Hepatocyte (in vitro differentiated cells): ENCODE results near the gene ADAMTS5. TPM values are rescaled to one million over a fixed set of nuclear protein-coding genes. Genes with fewer than 3 reads are reported as not detected.

Experiments
- DNase-seq: peaks from one replicate; pipeline ENCODE4 v3.0.0-alpha.2; 2016; ENCODE audit warnings: low spot score
- H2AFZ ChIP-seq: fragments of 200-600 bp; sonication (generic); 2 replicates; pipeline ENCODE4 v1.6.0; 2016; ENCODE audit warnings: antibody characterized with exemption, mild to moderate bottlenecking
- H3K27ac ChIP-seq: fragments of 200-600 bp; sonication (generic); 2 replicates; pipeline ENCODE4 v1.5.1; 2016; ENCODE audit warnings: mild to moderate bottlenecking
- H3K27me3 ChIP-seq: fragments of 200-600 bp; sonication (generic); 2 replicates; pipeline ENCODE4 v1.6.1; 2016
- H3K36me3 ChIP-seq: fragments of 200-600 bp; sonication (generic); replicated peaks from 2 replicates; pipeline ENCODE4 v1.5.1; 2016; ENCODE audit warnings: low read depth; ENCODE audit not compliant: insufficient read depth
- H3K4me1 ChIP-seq: fragments of 200-600 bp; sonication (generic); 2 replicates; pipeline ENCODE4 v1.5.1; 2016; ENCODE audit warnings: mild to moderate bottlenecking, moderate library complexity; ENCODE audit not compliant: insufficient read depth
- H3K4me2 ChIP-seq: fragments of 200-600 bp; sonication (generic); 2 replicates; pipeline ENCODE4 v1.6.0; 2016
- H3K4me3 ChIP-seq: fragments of 200-600 bp; sonication (generic); 2 replicates; pipeline ENCODE4 v1.5.1; 2016; ENCODE audit warnings: mild to moderate bottlenecking
- H3K79me2 ChIP-seq: fragments of 200-600 bp; sonication (generic); 2 replicates; pipeline ENCODE4 v1.6.0; 2017; ENCODE audit warnings: mild to moderate bottlenecking
- H3K9me2 ChIP-seq: fragments of 200-600 bp; sonication (generic); replicated peaks from 2 replicates; pipeline ENCODE4 v1.6.0; 2017; ENCODE audit warnings: mild to moderate bottlenecking; ENCODE audit not compliant: insufficient read depth
- H3K9me3 ChIP-seq: fragments of 200-600 bp; sonication (generic); 2 replicates; pipeline ENCODE4 v1.5.1; 2016; ENCODE audit warnings: low read depth, mild to moderate bottlenecking
- H4K20me1 ChIP-seq: fragments of 200-600 bp; sonication (generic); 2 replicates; pipeline ENCODE4 v1.6.0; 2016; ENCODE audit warnings: mild to moderate bottlenecking; ENCODE audit not compliant: insufficient read depth, poor library complexity, severe bottlenecking
- CTCF ChIP-seq: fragments of 200-600 bp; sonication (generic); IDR thresholded peaks from 2 replicates; pipeline ENCODE4 v1.5.1; 2016; ENCODE audit warnings: antibody characterized with exemption, mild to moderate bottlenecking; ENCODE audit not compliant: poor library complexity
- EZH2 ChIP-seq: fragments of 200-600 bp; sonication (generic); IDR thresholded peaks from 2 replicates; pipeline ENCODE4 v1.6.1; 2016; ENCODE audit warnings: antibody characterized with exemption, mild to moderate bottlenecking, borderline replicate concordance
- EZH2phosphoT487 ChIP-seq: fragments of 200-600 bp; sonication (generic); IDR thresholded peaks from one replicate; pipeline ENCODE4 v1.6.1; 2018; ENCODE audit warnings: antibody characterized with exemption, mild to moderate bottlenecking, low read depth, moderate library complexity; ENCODE audit not compliant: unreplicated experiment, severe bottlenecking
- WGBS: methylation state at CpG from one replicate; pipeline ENCODE4 v1.1.6; 2016; ENCODE audit warnings: low lambda C conversion rate; ENCODE audit errors: missing lambda C conversion rate; 5-methylcytosine and 5-hydroxymethylcytosine counted together
- polyA plus RNA-seq: library from polyadenylated mRNA; unstranded; fragments of >200 nt; fragmentation: Nextera tagmentation; extraction: Ambion mirVana; gene quantifications from 2 replicates; pipeline ENCODE4 v1.2.1, GENCODE V29; 2016
- total RNA-seq: library from RNA; depleted of rRNA; stranded (reverse); fragments of >200 nt; gene quantifications from 2 replicates; pipeline ENCODE4 v1.2.3, GENCODE V29; 2014

ADAMTS5 gene
- total and polyA plus RNA-seq, 2 experiments from 2014 or later: 1.4 to 3.1 TPM

GRCh38 chr21:26954662-26955121, 12.2 kb downstream of the ADAMTS5 start:
- WGBS: 62% methylated on average over 9 of the region's 9 CpGs
- TF ChIP-seq CTCF (no peak), EZH2 (no peak), EZH2phosphoT487 (no peak)
- no peak overlapping the region for H3K4me2 ChIP-seq
- no peak overlapping the region for H3K4me3 ChIP-seq
- no peak for DNase-seq
- no peaks in the 10 kb centered on the region for H3K27me3 ChIP-seq
- H3K79me2 ChIP-seq: no peaks in the 10 kb centered on the region
- H3K36me3 ChIP-seq: no peaks in the 10 kb centered on the region
- H2AFZ ChIP-seq: no peak overlapping the region
- no peaks in the 10 kb centered on the region for H3K4me1 ChIP-seq
- no peaks in the 10 kb centered on the region for H4K20me1 ChIP-seq
- no peak overlapping the region for H3K27ac ChIP-seq
- no peaks in the 10 kb centered on the region for H3K9me3 ChIP-seq
- H3K9me2 ChIP-seq: no peaks in the 10 kb centered on the region

GRCh38 chr21:26952374-26953066, 14.4 kb downstream of the ADAMTS5 start:
- H3K4me3 ChIP-seq: no peak overlapping the region
- no peaks in the 10 kb centered on the region for H3K36me3 ChIP-seq
- TF ChIP-seq EZH2phosphoT487: no peak
- TF ChIP-seq CTCF: no peak
- TF ChIP-seq EZH2: no peak
- H3K79me2 ChIP-seq: no peaks in the 10 kb centered on the region
- no peaks in the 10 kb centered on the region for H3K27me3 ChIP-seq
- H3K4me1 ChIP-seq: no peaks in the 10 kb centered on the region
- H3K9me3 ChIP-seq: no peaks in the 10 kb centered on the region
- no peaks in the 10 kb centered on the region for H4K20me1 ChIP-seq
- H3K4me2 ChIP-seq: peak overlapping the region; percentile 40
- H3K9me2 ChIP-seq: no peaks in the 10 kb centered on the region
- H2AFZ ChIP-seq: no peak overlapping the region
- DNase-seq: no peak
- H3K27ac ChIP-seq: no peak overlapping the region
- 42% methylated on average over 9 of the region's 9 CpGs for WGBS

GRCh38 chr21:26949830-26950229, 17.1 kb downstream of the ADAMTS5 start:
- Histone ChIP-seq H3K9me3 (no peaks in the 10 kb centered on the region), H2AFZ (no peak overlapping the region), H3K36me3 (no peaks in the 10 kb centered on the region), H3K9me2 (no peaks in the 10 kb centered on the region), H3K4me3 (no peak overlapping the region), H3K4me2 (no peak overlapping the region), H3K27ac (no peak overlapping the region), H3K27me3 (no peaks in the 10 kb centered on the region), H3K79me2 (no peaks in the 10 kb centered on the region), H4K20me1 (no peaks in the 10 kb centered on the region), H3K4me1 (peaks cover 7% of the 10 kb centered on the region)
- WGBS: 61% methylated on average over 4 of the region's 4 CpGs
- TF ChIP-seq EZH2 (no peak), CTCF (no peak), EZH2phosphoT487 (no peak)
- no peak for DNase-seq
